Hypothalamus (tissue), 51 donors: ENCODE results near the gene USO1.
"Not testable (repeated sequence)": the region's sequence is repeated elsewhere in the genome, so short reads cannot be mapped to it uniquely, and the experiment has no call there.

ENCODE experiments used
- DNase-seq, 51 donors: peaks; one replicate each; lab custom pipeline; 2025; lab: John Stamatoyannopoulos, UW

The USO1 gene

DNA sequence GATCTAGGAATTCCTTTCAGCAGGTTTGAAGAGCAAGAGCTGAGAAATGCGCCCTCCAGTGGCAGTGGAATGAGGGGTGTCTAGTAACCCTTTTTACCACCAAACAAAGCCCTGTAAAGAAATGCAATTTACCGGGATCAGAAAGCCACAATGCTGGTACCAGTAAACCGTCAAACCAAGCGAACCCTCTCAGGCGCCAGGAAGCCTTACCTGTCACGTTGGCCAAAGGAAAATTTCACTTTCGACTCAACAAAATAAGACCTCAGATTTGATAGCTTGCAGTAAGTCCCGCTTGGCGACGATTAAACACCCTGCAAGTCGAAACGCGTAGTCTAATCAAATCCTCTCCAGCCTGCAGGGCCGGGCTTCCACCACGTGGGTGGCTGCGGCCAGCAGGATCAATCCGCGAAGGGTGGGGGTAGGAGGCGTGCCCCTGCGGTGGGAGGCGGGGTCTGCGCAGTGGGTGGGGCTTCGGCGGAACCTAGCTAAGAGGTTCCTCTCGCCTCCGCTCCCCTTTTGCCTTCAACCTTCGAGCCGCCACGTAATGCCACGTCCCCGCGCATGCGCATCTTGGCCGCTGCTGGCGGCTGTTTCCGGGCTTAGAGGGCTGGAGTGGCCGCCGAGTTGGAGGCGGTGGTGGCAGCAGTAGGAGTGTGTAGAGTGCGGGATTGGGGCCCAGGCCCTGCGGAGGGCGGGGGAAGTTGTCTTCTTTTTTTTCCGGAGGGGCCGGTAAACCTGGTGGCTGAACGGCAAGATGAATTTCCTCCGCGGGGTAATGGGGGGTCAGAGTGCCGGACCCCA lies at the start of gene USO1:
Gene USO1 (plus strand): TSS at position 512 of the 801 bp plus-strand sequence. CDS start 243 bp downstream, at position 755.
- peak; percentile 67 to 99 (median 97) for DNase-seq

- DNase-seq: no peak
Measured at GRCh38 chr4:75675004-75675531, 49.3 kb upstream of the USO1 start.

DNA sequence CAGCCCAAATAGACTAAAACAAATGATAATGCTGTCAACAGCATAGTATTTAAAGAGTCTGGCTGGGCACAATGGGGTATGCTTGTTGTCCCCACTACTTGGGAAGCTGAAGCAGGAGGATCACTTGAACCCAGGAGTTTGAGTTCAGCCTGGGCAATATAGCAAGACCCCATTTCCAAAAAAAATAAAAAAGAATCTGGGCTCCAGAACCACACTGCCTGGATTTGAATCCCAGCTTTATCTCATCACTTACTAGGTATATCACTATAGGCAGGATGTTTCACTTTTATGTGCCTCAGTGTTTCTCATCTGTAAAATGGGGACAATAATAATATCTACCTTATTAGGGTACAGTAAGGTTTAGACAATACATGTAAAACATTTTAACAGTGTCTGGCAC lies 45.9 kb upstream of the USO1 start:
- DNase-seq: no peak

DNA sequence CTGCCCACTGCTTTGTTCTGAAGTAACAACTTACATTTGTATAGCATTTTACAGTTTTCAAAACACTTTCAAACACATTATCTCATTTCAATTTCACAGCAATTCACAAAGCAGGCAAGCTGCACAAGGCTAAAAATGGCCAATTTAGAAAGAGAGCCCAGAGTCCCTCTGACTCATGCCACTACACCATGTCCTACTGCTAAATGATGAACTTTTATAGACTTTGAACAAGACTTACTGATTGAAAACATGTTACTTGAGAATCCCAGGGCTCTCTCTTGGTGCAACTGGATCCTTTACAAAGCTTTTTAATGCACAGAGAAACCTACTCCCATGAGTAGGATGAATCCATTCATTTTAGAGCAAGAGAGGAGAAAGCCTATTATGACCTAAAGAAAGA lies 45.4 kb upstream of the USO1 start:
- DNase-seq: no peak

DNA sequence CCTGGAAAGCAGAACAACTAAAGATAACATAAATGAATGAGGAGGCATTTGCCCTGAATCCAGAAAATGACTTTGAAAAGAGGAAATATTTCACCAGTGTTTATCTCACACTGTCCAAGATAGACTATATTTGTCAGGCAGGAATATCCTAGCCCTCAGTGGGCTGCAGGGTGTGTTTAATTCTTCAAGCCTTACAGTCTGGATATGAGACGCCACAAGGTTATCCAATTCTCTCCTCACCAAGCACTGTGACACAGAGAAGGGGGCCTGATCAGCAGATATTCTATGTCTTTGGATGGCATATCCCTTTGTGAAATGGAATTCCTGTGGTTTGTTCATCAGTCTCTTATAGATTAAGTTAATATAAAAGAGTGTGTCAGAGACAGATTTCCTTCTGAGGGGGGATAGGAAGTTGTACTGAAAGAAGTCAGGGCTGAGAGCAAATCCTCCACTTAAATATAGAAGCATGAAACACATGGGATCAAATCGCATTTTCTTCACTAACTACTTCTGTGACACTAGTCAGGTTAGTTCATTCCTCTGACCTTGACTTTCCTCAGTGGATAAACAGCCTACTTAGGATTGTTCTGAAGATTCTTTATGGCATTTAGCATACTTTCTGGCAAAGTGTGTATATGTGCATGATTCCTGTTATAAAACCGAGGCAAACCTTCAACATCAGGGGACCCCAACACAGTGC lies 44.4 kb upstream of the USO1 start:
- no peak for DNase-seq

DNA sequence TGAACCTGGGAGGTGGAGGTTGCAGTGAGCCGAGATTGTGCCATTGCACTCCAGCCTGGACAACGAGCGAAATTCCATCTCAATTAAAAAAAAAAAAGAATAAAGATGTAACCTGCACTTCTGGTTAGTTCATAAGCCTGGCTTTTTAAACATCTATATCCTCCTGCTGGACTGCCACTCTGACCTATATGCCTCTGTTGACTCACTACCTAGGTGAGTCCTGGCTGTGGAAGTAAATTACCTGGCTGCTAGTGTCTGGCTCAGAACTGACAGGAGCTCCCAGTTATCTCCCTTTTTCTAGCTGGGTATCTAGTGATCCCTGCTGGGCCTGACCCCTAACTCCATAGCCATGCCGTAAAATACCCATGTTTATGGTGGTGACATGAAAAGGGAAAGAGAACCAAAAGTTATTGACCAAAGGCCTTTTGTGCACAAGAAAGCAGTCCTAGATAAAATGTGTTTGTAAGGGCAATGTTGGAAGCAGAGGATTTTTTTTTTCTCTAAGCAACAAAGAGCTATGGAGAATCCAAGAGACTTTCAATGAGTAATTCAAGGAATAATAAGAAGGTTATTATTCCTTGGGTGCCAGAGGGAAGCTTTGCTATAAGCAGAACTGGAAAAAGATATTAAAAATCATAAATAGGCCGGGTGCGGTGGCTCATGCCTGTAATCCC lies 40.8 kb upstream of the USO1 start:
- no peak for DNase-seq

- no peak for DNase-seq
Measured at GRCh38 chr4:75685546-75686189, 38.7 kb upstream of the USO1 start.

DNA sequence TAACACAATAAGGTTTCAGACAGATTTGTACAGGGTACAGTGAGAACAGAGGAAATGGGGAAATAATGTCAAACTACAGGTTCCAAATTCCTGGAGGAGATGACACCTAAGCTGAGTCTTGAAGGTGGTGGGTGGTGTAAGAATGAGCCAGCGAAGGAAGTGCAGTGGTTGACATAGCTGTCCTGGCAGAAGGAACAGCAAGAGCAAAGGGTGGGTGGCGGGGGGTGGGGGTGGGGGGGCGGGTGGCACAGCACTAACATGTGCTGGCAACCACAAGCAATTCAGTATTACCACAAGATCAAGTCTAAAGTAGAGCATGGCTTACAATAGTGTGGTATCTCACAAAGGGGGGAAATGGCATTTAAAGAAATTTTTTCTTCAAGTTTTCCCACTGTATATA lies 38.0 kb upstream of the USO1 start:
- DNase-seq: peak in 1 of 51 donors; percentile 33

- DNase-seq: not testable (repeated sequence)
Measured at GRCh38 chr4:75687125-75687524, 37.3 kb upstream of the USO1 start.

DNA sequence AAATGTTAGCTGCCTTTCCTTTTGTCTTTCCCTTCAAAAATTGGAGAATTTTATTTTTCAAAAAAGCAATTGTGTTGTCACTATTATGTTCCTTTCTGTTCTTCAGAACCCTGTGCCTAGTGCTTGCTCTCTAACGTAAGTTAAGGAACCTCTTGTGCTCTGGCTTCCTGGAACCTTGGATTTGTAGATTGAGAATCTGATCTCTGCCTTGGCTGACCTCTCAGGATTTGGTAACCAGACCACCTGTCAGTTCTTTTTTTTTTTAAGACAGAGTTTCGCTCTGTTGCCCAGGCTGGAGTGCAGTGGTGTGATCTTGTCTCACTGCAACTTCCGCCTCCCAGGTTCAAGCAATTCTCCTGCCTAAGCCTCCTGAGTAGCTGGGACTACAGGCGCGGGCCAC lies 32.3 kb upstream of the USO1 start:
- not testable (repeated sequence) for DNase-seq

DNA sequence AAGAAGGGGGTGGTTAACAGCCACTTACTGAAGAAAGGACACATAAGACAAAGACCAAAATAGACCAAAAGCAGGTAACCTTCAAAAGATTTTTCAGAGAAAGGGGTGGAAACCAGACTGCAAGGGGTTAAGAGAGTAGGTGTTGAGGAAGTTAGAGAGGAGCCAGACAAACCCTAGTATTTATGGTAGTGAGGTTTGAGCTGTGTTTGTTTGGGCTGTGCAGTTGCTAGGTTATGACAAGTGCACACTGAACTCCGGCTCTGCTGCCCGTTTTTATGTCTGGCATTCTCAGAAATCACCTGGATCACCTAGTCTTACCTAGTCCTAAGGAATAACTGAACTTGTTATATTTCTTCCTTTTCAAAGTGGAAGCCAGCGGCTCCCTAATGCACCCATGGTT lies 28.3 kb upstream of the USO1 start:
- no peak for DNase-seq

DNA sequence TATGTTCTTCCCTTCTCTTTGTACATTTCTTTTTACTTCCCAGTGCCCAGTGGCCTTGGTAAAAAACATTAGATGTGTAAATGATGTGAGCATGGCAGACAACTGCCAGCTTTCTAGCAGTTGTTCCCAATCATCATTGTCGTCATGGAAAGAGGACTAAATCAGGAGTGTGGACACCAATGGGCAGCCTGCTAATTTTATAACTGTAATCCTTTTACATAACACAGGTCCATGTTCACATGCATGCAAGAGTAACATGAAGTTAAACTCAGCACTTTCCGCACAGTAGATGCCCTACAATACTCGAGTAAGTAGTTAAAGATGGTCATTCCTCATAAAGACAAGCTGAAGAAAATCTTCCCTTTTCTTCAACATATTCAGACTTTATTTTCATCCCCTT lies 27.8 kb upstream of the USO1 start:
- no peak for DNase-seq

GRCh38 chr4:75698162-75698962 lies 26.0 kb upstream of the USO1 start:
- no peak for DNase-seq

DNA sequence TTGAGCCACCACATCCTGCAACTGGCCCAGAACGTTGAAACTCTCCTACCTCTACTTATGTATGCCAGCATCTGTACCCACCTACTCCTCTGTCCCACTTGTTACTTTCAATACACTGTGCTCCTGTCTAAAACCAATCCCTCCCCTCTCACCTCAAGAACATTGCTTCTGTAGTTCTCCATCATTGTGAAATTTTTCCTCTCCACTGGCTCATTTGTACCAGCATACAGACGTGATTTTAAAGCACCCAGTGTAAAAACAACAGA lies 25.5 kb upstream of the USO1 start:
- no peak for DNase-seq

- DNase-seq: no peak
Measured at GRCh38 chr4:75699299-75699698, 25.1 kb upstream of the USO1 start.

GRCh38 chr4:75702919-75703411 lies 21.4 kb upstream of the USO1 start:
- no peak for DNase-seq

DNA sequence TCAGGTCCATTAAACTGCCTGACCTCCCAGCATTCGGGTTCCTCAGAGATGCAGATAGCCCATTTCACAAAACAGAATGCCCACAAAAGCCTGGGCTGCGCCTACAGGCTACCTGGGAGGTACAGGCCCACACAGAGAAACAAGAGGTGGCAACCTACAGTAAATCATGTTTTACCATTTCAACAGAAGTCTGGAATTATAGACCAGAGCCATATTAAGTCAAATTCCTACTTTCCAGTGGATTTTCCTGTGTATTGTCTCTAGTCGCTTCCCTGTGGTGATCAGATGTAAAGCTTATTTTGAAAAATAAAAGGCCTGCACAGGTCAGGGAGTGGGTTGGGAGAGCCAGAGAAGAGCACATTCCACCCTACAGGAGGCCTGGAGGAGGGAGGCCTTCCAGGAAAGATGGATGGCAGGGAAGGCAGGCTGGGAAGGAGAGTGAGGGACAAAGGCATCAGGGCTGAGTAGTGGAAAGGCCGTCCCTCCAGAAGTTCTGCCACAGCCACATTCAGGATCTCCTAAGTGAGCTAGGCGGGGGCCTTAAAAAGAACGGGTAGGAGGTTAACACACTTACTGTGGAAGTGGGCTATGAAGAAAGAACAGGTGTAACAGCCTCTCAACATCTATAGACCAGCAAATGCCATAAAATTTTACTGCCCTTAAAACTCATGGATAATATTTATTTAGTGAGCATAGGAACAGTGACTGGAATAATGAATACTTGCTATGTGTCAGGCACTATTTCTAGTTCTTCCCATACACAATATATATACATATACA lies 19.0 kb upstream of the USO1 start:
- DNase-seq: no peak

- no peak for DNase-seq
Measured at GRCh38 chr4:75708218-75708691, 16.1 kb upstream of the USO1 start.

GRCh38 chr4:75710246-75710645 lies 14.1 kb upstream of the USO1 start:
- no peak for DNase-seq
